Measurements from ENCODE around the gene TSSK2.

TSSK2 gene

GRCh38 chr22:19111140-19111539, 20.0 kb upstream of the TSSK2 start:
- no peak for TF ChIP-seq TEAD4 (IDR thresholded peaks at IDR 0.05)
- no peak for TF ChIP-seq MAX (IDR thresholded peaks at IDR 0.05)
- TF ChIP-seq, protein P1, sequence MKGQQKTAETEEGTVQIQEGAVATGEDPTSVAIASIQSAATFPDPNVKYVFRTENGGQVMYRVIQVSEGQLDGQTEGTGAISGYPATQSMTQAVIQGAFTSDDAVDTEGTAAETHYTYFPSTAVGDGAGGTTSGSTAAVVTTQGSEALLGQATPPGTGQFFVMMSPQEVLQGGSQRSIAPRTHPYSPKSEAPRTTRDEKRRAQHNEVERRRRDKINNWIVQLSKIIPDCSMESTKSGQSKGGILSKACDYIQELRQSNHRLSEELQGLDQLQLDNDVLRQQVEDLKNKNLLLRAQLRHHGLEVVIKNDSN (IDR thresholded peaks at IDR 0.05) = no peak
- no peak for TF ChIP-seq REST (IDR thresholded peaks at IDR 0.05; ENCODE audit: low read depth)
- no peak for TF ChIP-seq NFIC (IDR thresholded peaks at IDR 0.05)
- no peak for TF ChIP-seq ZBTB7A (IDR thresholded peaks at IDR 0.05; ENCODE audit: low read depth)
- TF ChIP-seq TAF1 (IDR thresholded peaks at IDR 0.05; ENCODE audit: low read depth) = no peak
- no peak for TF ChIP-seq TCF12 (IDR thresholded peaks at IDR 0.05; ENCODE audit: low read depth)

- TF ChIP-seq FOXM1 (IDR thresholded peaks at IDR 0.05; ENCODE audit: borderline replicate concordance, low read depth) (no peak), CREB1 (IDR thresholded peaks at IDR 0.05; ENCODE audit: low read depth) (no peak)
- TF ChIP-seq, protein P1 (IDR thresholded peaks at IDR 0.05) = no peak
These were observed 19.5 kb upstream of the TSSK2 start for GRCh38 chr22:19111584-19111983.

DNA sequence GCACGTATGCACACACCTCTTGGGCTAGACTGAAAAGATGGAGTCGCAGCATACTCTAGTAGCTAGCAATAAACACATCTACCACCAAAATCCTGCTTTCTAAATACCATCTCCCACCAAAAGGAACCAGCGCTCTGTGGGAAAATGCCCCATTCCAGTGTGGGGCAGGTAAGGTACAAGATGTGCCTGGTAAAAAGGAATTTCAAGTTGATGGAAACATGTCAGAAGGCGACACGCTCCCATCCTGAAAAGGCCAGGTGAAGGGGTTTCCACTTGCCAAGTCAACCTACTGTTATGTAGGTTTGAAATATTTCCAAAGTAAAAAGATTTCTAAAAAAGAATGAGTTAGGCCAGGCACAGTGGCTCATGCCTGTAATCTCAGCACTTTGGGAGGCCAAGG, 17.7 kb upstream of the TSSK2 start:
- TF ChIP-seq, protein P1 (IDR thresholded peaks at IDR 0.05) = no peak
- TF ChIP-seq EGR1 (IDR thresholded peaks at IDR 0.05) (no peak), ZBTB7A (IDR thresholded peaks at IDR 0.05; ENCODE audit: low read depth) (no peak), EP300 (IDR thresholded peaks at IDR 0.05; ENCODE audit: borderline replicate concordance) (no peak)

DNA sequence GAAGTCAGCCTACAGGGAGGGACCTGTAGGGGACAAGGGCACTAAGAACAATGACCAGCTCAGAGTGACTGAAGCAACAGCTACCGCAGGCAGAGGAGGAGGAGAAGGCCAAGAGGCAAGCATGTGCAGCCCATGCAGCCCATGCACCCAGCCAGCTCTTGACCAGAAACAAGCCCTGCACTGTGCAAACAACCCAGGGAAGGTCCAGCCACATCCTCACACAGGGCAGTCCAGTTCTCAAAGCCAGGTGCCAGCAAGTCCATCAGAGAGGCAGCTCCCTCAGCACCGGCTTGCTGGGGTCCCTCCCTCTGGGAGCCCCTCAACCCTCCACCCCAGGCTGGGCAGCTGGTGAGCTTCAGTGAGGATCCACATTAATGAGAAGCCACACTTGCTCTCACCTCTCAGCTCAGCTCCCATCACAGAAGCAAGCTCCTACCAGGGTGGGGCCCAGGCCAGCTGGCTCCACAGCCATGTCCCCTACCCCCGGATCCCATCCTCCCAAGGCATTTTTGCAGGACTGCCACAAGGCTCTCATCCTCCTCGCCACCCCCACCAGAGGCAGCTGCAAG, 16.0 kb upstream of the TSSK2 start:
- TF ChIP-seq CEBPB (IDR thresholded peaks at IDR 0.05) (no peak), REST (IDR thresholded peaks at IDR 0.05; ENCODE audit: low read depth) (no peak), YY1 (IDR thresholded peaks at IDR 0.05; ENCODE audit: low read depth) (no peak), FOXM1 (IDR thresholded peaks at IDR 0.05; ENCODE audit: borderline replicate concordance, low read depth) (no peak), EP300 (IDR thresholded peaks at IDR 0.05; ENCODE audit: borderline replicate concordance) (no peak), TCF12 (IDR thresholded peaks at IDR 0.05; ENCODE audit: low read depth) (no peak), EGR1 (IDR thresholded peaks at IDR 0.05) (no peak), TAF1 (IDR thresholded peaks at IDR 0.05; ENCODE audit: low read depth) (no peak), MAX (IDR thresholded peaks at IDR 0.05) (no peak)
- TF ChIP-seq, protein P1 (IDR thresholded peaks at IDR 0.05) = no peak

- TF ChIP-seq YY1 (IDR thresholded peaks at IDR 0.05; ENCODE audit: low read depth) (no peak), FOXM1 (IDR thresholded peaks at IDR 0.05; ENCODE audit: borderline replicate concordance, low read depth) (no peak), TEAD4 (IDR thresholded peaks at IDR 0.05) (no peak)
These were observed 15.5 kb upstream of the TSSK2 start for GRCh38 chr22:19115628-19116027.

DNA sequence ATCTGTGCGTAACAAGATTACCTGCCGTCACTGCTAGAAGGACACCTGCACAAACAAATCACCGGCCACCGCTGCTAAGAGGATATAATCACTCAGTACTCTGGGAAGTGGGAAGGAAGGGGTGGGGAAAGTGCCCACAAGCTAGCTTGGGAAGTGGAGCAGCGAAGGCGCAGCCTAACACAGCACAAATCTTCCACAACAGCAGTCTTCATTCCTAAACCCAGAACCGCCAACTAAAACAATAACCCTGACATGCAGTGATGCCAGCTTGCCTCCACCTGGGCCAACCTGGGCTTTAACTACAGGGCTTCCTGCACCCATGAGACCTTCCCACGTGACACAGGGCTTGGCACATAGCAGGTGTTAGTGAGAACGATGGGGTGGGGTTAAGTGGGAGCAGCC, 14.0 kb upstream of the TSSK2 start:
- TF ChIP-seq REST (IDR thresholded peaks at IDR 0.05; ENCODE audit: low read depth) (no peak), RAD21 (IDR thresholded peaks at IDR 0.05; ENCODE audit: low read depth) (no peak), CEBPB (IDR thresholded peaks at IDR 0.05) (no peak), EP300 (IDR thresholded peaks at IDR 0.05; ENCODE audit: borderline replicate concordance) (no peak), NFIC (IDR thresholded peaks at IDR 0.05) (no peak)

Data from Ishikawa (cell line).